ENCODE results near the gene ADO. TPM values are rescaled to one million over a fixed set of nuclear protein-coding genes. Genes with fewer than 3 reads are reported as not detected.

The ADO gene
- total and polyA plus RNA-seq, 2 donors (not counting 3 experiments of a cell fraction or from before 2014, with no cell fraction given) = 6.5 to 14.5 TPM

DNA sequence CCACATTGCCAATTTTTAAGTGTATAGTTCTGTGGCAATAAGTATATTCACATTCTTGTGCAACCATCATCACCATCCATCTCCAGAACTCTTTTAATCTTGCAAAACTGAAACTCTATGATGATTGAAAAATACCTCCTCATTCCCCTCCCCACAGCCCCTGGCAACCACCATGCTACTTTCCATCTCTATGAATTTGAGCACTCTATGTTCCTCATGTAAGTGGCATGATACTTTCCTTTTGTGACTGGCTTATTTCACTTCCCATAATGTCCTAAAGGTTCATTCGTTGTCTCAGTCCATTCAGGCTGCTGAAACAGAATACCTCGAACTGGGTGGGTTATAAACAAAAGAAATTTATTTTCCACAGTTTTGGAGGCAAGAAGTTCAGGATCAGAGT is 35.1 kb downstream of the ADO start:
- ChIA-PET POLR2A (no interaction called here), CTCF (no interaction called here)
- no TSS peak for BruUV-seq (replicated peaks)
- H3K27ac ChIP-seq (ENCODE audit: insufficient read depth, low read depth, low read length) = no peak overlapping the region
- FAIRE-seq = no peak
- no peaks in the 10 kb centered on the region for H3K36me3 ChIP-seq (ENCODE audit: control insufficient read depth in 2 of 2, extremely low read depth in 1 of 2, insufficient read depth in 2 of 2, low read length in 2 of 2)
- no peak overlapping the region for H3K4me2 ChIP-seq (ENCODE audit: insufficient read depth, low read length)
- H3K27me3 ChIP-seq (ENCODE audit: control insufficient read depth in 2 of 2, insufficient read depth in 2 of 2, low read length in 2 of 2) = peaks cover 0 to 2% of the 10 kb centered on the region in 2 experiments
- H3K9me1 ChIP-seq (replicated peaks; ENCODE audit: control insufficient read depth, extremely low read depth, insufficient read depth, low read length) = no peaks in the 10 kb centered on the region
- no peaks in the 10 kb centered on the region for H3K79me2 ChIP-seq (ENCODE audit: control insufficient read depth, insufficient read depth, low read length)
- H3K4me1 ChIP-seq (ENCODE audit: control insufficient read depth, extremely low read depth, insufficient read depth, low read length) = no peaks in the 10 kb centered on the region
- no peak for TF ChIP-seq MAX (IDR thresholded peaks at IDR 0.05; ENCODE audit: insufficient read depth, insufficient read length)
- TF ChIP-seq GATA2 (IDR thresholded peaks at IDR 0.05; ENCODE audit: insufficient read depth, insufficient read length, low read depth, low read length) = no peak
- TF ChIP-seq JUN (IDR thresholded peaks at IDR 0.05; ENCODE audit: borderline replicate concordance, insufficient read depth, insufficient read length, low read depth) = no peak
- TF ChIP-seq, protein P1, sequence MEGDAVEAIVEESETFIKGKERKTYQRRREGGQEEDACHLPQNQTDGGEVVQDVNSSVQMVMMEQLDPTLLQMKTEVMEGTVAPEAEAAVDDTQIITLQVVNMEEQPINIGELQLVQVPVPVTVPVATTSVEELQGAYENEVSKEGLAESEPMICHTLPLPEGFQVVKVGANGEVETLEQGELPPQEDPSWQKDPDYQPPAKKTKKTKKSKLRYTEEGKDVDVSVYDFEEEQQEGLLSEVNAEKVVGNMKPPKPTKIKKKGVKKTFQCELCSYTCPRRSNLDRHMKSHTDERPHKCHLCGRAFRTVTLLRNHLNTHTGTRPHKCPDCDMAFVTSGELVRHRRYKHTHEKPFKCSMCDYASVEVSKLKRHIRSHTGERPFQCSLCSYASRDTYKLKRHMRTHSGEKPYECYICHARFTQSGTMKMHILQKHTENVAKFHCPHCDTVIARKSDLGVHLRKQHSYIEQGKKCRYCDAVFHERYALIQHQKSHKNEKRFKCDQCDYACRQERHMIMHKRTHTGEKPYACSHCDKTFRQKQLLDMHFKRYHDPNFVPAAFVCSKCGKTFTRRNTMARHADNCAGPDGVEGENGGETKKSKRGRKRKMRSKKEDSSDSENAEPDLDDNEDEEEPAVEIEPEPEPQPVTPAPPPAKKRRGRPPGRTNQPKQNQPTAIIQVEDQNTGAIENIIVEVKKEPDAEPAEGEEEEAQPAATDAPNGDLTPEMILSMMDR (IDR thresholded peaks at IDR 0.05; ENCODE audit: extremely low read depth in 1 of 2, insufficient read depth in 1 of 2, low read depth in 1 of 2, low read length in 2 of 2) = no peak
- no peak for TF ChIP-seq POLR2A (IDR thresholded peaks at IDR 0.05; ENCODE audit: low read depth, low read length)
- TF ChIP-seq POLR2AphosphoS5 (IDR thresholded peaks at IDR 0.05; ENCODE audit: insufficient read depth, low read depth, low read length) = no peak
- no peak for TF ChIP-seq EZH2 (IDR thresholded peaks at IDR 0.05; ENCODE audit: borderline replicate concordance, low read depth, low read length, severe bottlenecking)
- TF ChIP-seq MYC (IDR thresholded peaks at IDR 0.05; ENCODE audit: low read depth, low read length) = no peak
- TF ChIP-seq FOS (IDR thresholded peaks at IDR 0.05; ENCODE audit: borderline replicate concordance, insufficient read depth, low read length) = no peak
- H3K9ac ChIP-seq (replicated peaks; ENCODE audit: extremely low read depth, insufficient read depth, low read length) = no peak overlapping the region
- DNase-seq (ENCODE audit: low read depth, low spot score) = no peak
- no peak overlapping the region for H3K4me3 ChIP-seq (replicated peaks in 1 of 3; ENCODE audit: insufficient read depth in 1 of 3, low read depth in 1 of 3, low read length in 3 of 3)
- H4K20me1 ChIP-seq (replicated peaks; ENCODE audit: control insufficient read depth, extremely low read depth, insufficient read depth, low read length) = no peaks in the 10 kb centered on the region
- H2AFZ ChIP-seq (ENCODE audit: low read depth, low read length) = no peak overlapping the region
- dilution Hi-C loops (cut with MboI; ENCODE audit: extremely low pct_ligation_motif_present, low sequenced_read_pairs) (no loop called here), intact Hi-C loops (cut with micrococcal nuclease) (no loop called here)
- H3K9me3 ChIP-seq (replicated peaks; ENCODE audit: control insufficient read depth, insufficient read depth, low read length) = no peaks in the 10 kb centered on the region
